GM12878 (cell line): Measurements from ENCODE around the gene UBASH3B. TPM values are rescaled to one million over a fixed set of nuclear protein-coding genes. Genes with fewer than 3 reads are reported as not detected.

Experiments used
- ATAC-seq: fragments of 200-7000 bp; cut with Tn5 transposase; 3 replicates; pipeline ENCODE4 v1.9.1; 2020; ENCODE audit warnings: mild to moderate bottlenecking, moderate library complexity
- BruUV-seq: library from RNA; stranded (reverse); fragments of 400-500 nt; replicated peaks from 2 replicates; lab custom pipeline; 2021; lab: Mats Ljungman, UMichigan
- CTCF ChIA-PET: fragments of 300-600 bp; sonication (Branson Sonifier 250); formaldehyde crosslinking; extraction: SDS; loops from one replicate; lab custom pipeline; 2021; ENCODE audit warnings: inconsistent platforms; lab: Yijun Ruan, JAX
- POLR2A ChIA-PET: fragments of 350-600 bp; formaldehyde crosslinking; extraction: SDS; loops from one replicate; lab custom pipeline; 2021; ENCODE audit warnings: inconsistent platforms; lab: Charles Lee
- RAD21 ChIA-PET: fragments of 300-600 bp; sonication (Branson Sonifier 250); formaldehyde crosslinking; loops from one replicate; lab custom pipeline; 2023; ENCODE audit warnings: antibody characterized with exemption; ENCODE audit not compliant: unreplicated experiment; lab: Charles Lee
- SMC1A ChIA-PET: fragments of 300-600 bp; sonication (Branson Sonifier 250); formaldehyde crosslinking; loops from one replicate; lab custom pipeline; 2023; ENCODE audit not compliant: unreplicated experiment, uncharacterized antibody; lab: Charles Lee
- DNase-seq: peaks from one replicate; pipeline ENCODE4 v3.0.0-alpha.2; 2011; ENCODE audit warnings: low read depth, low spot score
- FAIRE-seq: peaks from 3 replicates; lab custom pipeline; 2011; peaks lifted over from hg19 to GRCh38; lab: Jason Lieb, UNC
- H2AFZ ChIP-seq: 2 replicates; pipeline ENCODE4 v1.6.0; 2011; ENCODE audit warnings: low read depth, low read length, control low read depth; ENCODE audit not compliant: control insufficient read depth
- H3K27ac ChIP-seq: 2 replicates; pipeline ENCODE4 v1.5.1; 2011; ENCODE audit warnings: control low read depth; ENCODE audit not compliant: control insufficient read depth, insufficient read depth
- H3K27me3 ChIP-seq, 2 experiments: replicated peaks in 1 of 2; 2 replicates each; pipeline versions ENCODE4 v1.6.0 to v1.6.1; 2011; ENCODE audit warnings: low read length in 1 of 2; ENCODE audit not compliant: control insufficient read depth in 2 of 2, insufficient read depth in 2 of 2
- H3K36me3 ChIP-seq, 2 experiments: 2 replicates each; pipeline ENCODE4 v1.5.1; 2011; ENCODE audit warnings: low read length in 1 of 2; ENCODE audit not compliant: control insufficient read depth in 2 of 2, insufficient read depth in 2 of 2
- H3K4me1 ChIP-seq: 2 replicates; pipeline ENCODE4 v1.6.1; 2011; ENCODE audit warnings: mild to moderate bottlenecking, low read length, moderate library complexity, mixed read lengths; ENCODE audit not compliant: control insufficient read depth, insufficient read depth
- H3K4me2 ChIP-seq: 2 replicates; pipeline ENCODE4 v1.6.0; 2011; ENCODE audit warnings: control low read depth; ENCODE audit not compliant: control insufficient read depth, insufficient read depth
- H3K4me3 ChIP-seq: fragments of 200-600 bp; sonication (generic); 2 replicates; pipeline ENCODE4 v1.5.1; 2016
- H3K79me2 ChIP-seq: 2 replicates; pipeline ENCODE4 v1.6.0; 2011; ENCODE audit warnings: low read length; ENCODE audit not compliant: control insufficient read depth, insufficient read depth
- H3K9ac ChIP-seq: 2 replicates; pipeline ENCODE4 v1.8.0; 2011; ENCODE audit warnings: low read length, control low read depth, mixed read lengths; ENCODE audit not compliant: control insufficient read depth, insufficient read depth
- H3K9me3 ChIP-seq: replicated peaks from 3 replicates; pipeline ENCODE4 v1.5.1; 2011; ENCODE audit warnings: mild to moderate bottlenecking, low read length; ENCODE audit not compliant: control insufficient read depth, insufficient read depth
- H4K20me1 ChIP-seq: 2 replicates; pipeline ENCODE4 v1.6.0; 2011; ENCODE audit not compliant: control insufficient read depth, insufficient read depth
- ATF3 ChIP-seq: IDR thresholded peaks from 2 replicates; pipeline ENCODE4 v1.6.1; 2011; ENCODE audit warnings: low read depth, mild to moderate bottlenecking, low read length, moderate library complexity, borderline replicate concordance; ENCODE audit errors: extremely low read depth
- ATF7 ChIP-seq: fragments of 450-650 bp; IDR thresholded peaks from 2 replicates; pipeline ENCODE4 v1.6.1; 2016; ENCODE audit warnings: low read depth, mild to moderate bottlenecking
- CTCF ChIP-seq, 3 experiments: IDR thresholded peaks in 2 of 3; conservative IDR thresholded peaks in 1 of 3; 2 replicates each; pipeline ENCODE4 v1.5.1; 2011; ENCODE audit warnings: low read depth in 3 of 3, low read length in 3 of 3, mild to moderate bottlenecking in 3 of 3, control low read depth in 2 of 3, moderate library complexity in 2 of 3, inconsistent platforms in 1 of 3, mixed read lengths in 1 of 3; ENCODE audit not compliant: control insufficient read depth in 2 of 3, insufficient read depth in 1 of 3; ENCODE audit errors: extremely low read depth in 1 of 3
- DPF2 ChIP-seq: fragments of 450-650 bp; IDR thresholded peaks from 2 replicates; pipeline ENCODE4 v1.6.1; 2017; ENCODE audit warnings: mild to moderate bottlenecking
- IKZF1 ChIP-seq: fragments of 450-650 bp; conservative IDR thresholded peaks from 2 replicates; pipeline ENCODE4 v1.6.1; 2017; ENCODE audit warnings: antibody characterized with exemption, mild to moderate bottlenecking
- IRF3 ChIP-seq: fragments of 450-650 bp; IDR thresholded peaks from 2 replicates; pipeline ENCODE4 v1.6.1; 2014; ENCODE audit warnings: mild to moderate bottlenecking
- MEF2A ChIP-seq: IDR thresholded peaks from 2 replicates; pipeline ENCODE4 v1.6.1; 2011; ENCODE audit warnings: low read depth, mild to moderate bottlenecking, low read length, moderate library complexity; ENCODE audit not compliant: insufficient read depth
- NBN ChIP-seq: fragments of 450-650 bp; IDR thresholded peaks from 2 replicates; pipeline ENCODE4 v1.6.1; 2016
- NFIC ChIP-seq: IDR thresholded peaks from 2 replicates; pipeline ENCODE4 v1.6.1; 2012; ENCODE audit warnings: low read depth, mild to moderate bottlenecking, inconsistent platforms, low read length, moderate library complexity
- NR2F1 ChIP-seq: fragments of 450-650 bp; conservative IDR thresholded peaks from 2 replicates; pipeline ENCODE4 v1.6.1; 2017; ENCODE audit warnings: mild to moderate bottlenecking
- PBX3 ChIP-seq: IDR thresholded peaks from 2 replicates; pipeline ENCODE4 v1.6.1; 2011; ENCODE audit warnings: mild to moderate bottlenecking, low read depth, low read length, moderate library complexity; ENCODE audit not compliant: insufficient replicate concordance
- PKNOX1 ChIP-seq: fragments of 450-650 bp; IDR thresholded peaks from 2 replicates; pipeline ENCODE4 v1.6.1; 2016; ENCODE audit warnings: mild to moderate bottlenecking
- RELB ChIP-seq: fragments of 450-650 bp; IDR thresholded peaks from 2 replicates; pipeline ENCODE4 v1.6.1; 2017; ENCODE audit warnings: low read depth, mild to moderate bottlenecking, moderate library complexity
- RUNX3 ChIP-seq: IDR thresholded peaks from 2 replicates; pipeline ENCODE4 v1.6.1; 2012; ENCODE audit warnings: low read length, inconsistent platforms
- SMC3 ChIP-seq: IDR thresholded peaks from 2 replicates; pipeline ENCODE4 v1.6.1; 2011; ENCODE audit warnings: low read length, improper control_type of control experiment, borderline replicate concordance
- WGBS: methylation state at CpG from one replicate; pipeline ENCODE4 v1.1.6; 2016; ENCODE audit warnings: low lambda C conversion rate; ENCODE audit not compliant: insufficient replicate concordance, insufficient coverage; ENCODE audit errors: missing lambda C conversion rate; 5-methylcytosine and 5-hydroxymethylcytosine counted together
- in situ Hi-C: fragments of 300-500 bp; cut with MboI; formaldehyde crosslinking; loops from 9 replicates; pipeline ENCODE4 v1.14.3; 2018; ENCODE audit warnings: mixed read lengths
- intact Hi-C: fragments of 100-400 bp; cut with micrococcal nuclease; formaldehyde crosslinking; loops from one replicate; pipeline ENCODE4 v1.14.2; 2022; ENCODE audit not compliant: unreplicated experiment
- polyA plus RNA-seq, 11 experiments: library from polyadenylated mRNA; depleted of rRNA in 4 of 11; unstranded in 6 of 11; stranded (reverse) in 5 of 11; fragments of >200 nt; fragmentation: Nextera tagmentation in 4 of 11; fragmentation: Illumina TruSeq in 1 of 11; extraction: Ambion mirVana in 4 of 11; extraction: Trizol in 1 of 11; gene quantifications; 1 replicate in 1 of 11; 2 replicates in 10 of 11; pipeline versions ENCODE4 v1.2.1 to v1.2.3, GENCODE V29; 2011 to 2016; ENCODE audit warnings: inconsistent platforms in 2 of 11, missing spikeins in 2 of 11, low read depth in 1 of 11
- total RNA-seq, 4 experiments: library from RNA; depleted of rRNA in 3 of 4; stranded (reverse); fragments of >200 nt in 3 of 4; fragmentation: Illumina TruSeq in 1 of 4; extraction: Trizol in 1 of 4; gene quantifications; 2 replicates each; pipeline versions ENCODE4 v1.2.1 to v1.2.3, GENCODE V29; 2013 to 2021

Gene UBASH3B
- total and polyA plus RNA-seq, 10 of the 15 experiments (the other 5 are each of a cell fraction or from before 2014, with no cell fraction given), result 0.18 to 3.3 (median 0.57) TPM

GRCh38 chr11:122850076-122850631, 194.6 kb downstream of the UBASH3B start:
- H2AFZ ChIP-seq, result peak overlapping the region; percentile 1; the same call in 1 of the 2 replicates
- H3K27ac ChIP-seq, result no peak overlapping the region
- ChIA-PET RAD21 (interaction anchor here (0.9 to 11.7 kb wide), 12 partner anchors 10 to 272 kb away, joined by 3 to 293 read pairs (median 26); partner anchors contain the start of gene CRTAM), CTCF (interaction anchor here (1.8 to 31.9 kb wide), 12 partner anchors 10 to 207 kb away, joined by 8 to 869 read pairs (median 149); partner anchors contain the start of genes CRTAM and HSPA8), SMC1A (interaction anchor here (0.9 to 21.9 kb wide), 14 partner anchors 8 to 270 kb away, joined by 3 to 485 read pairs (median 26); partner anchors contain the start of gene CRTAM), POLR2A (interaction anchor here (0.6 to 4.5 kb wide), 7 partner anchors 13 to 219 kb away, joined by 3 to 34 read pairs (median 4); no protein-coding TSS in a partner anchor)
- no peak overlapping the region for H3K9ac ChIP-seq
- H3K36me3 ChIP-seq, result no peaks in the 10 kb centered on the region
- no TSS peak for BruUV-seq
- H3K9me3 ChIP-seq, result no peaks in the 10 kb centered on the region
- ATAC-seq, result peak; percentile 66
- in situ Hi-C loops (loop anchor here (5.0 kb wide), 1 partner anchor 53 kb away; no protein-coding TSS in a partner anchor), intact Hi-C loops (loop anchor here (1.0 kb wide), 2 partner anchors 36 to 54 kb away; no protein-coding TSS in a partner anchor)
- no peaks in the 10 kb centered on the region for H4K20me1 ChIP-seq
- FAIRE-seq, result no peak
- peak overlapping the region; percentile 45 for H3K4me2 ChIP-seq
- H3K79me2 ChIP-seq, result no peaks in the 10 kb centered on the region
- no peak for DNase-seq
- 32% methylated on average over 7 of the region's 7 CpGs for WGBS
- no peaks in the 10 kb centered on the region for H3K27me3 ChIP-seq
- peaks cover 14% of the 10 kb centered on the region for H3K4me1 ChIP-seq
- no peak overlapping the region for H3K4me3 ChIP-seq
- TF ChIP-seq CTCF (IDR thresholded peaks at IDR 0.05 in 2 of 3, conservative IDR thresholded peaks at IDR 0.05 in 1 of 3; ENCODE audit: control insufficient read depth in 2 of 3, extremely low read depth in 1 of 3, insufficient read depth in 1 of 3, low read depth in 3 of 3, low read length in 3 of 3), result peak in 1 of 3 experiments; percentile 5; a peak in 1 of 6 replicates
- peak; percentile 54 for TF ChIP-seq PBX3
- TF ChIP-seq NBN, result peak; percentile 32; the same call in 1 of the 2 replicates
- no peak for TF ChIP-seq MEF2A
- peak; percentile 69 for TF ChIP-seq RELB
- peak; percentile 64; the same call in 1 of the 2 replicates for TF ChIP-seq DPF2
- TF ChIP-seq SMC3, result peak; percentile 8; the same call in 1 of the 2 replicates
- TF ChIP-seq IRF3, result no peak
- TF ChIP-seq ATF3, result no peak
- peak; percentile 33 for TF ChIP-seq ATF7
- peak; percentile 31; the same call in 1 of the 2 replicates for TF ChIP-seq NFIC
- TF ChIP-seq RUNX3, result peak; percentile 61; the same call in 1 of the 2 replicates
- TF ChIP-seq PKNOX1, result peak; percentile 92
- 0 out of 2 replicates have a peak, but pooled peaks have one; percentile 32 for TF ChIP-seq NR2F1
- TF ChIP-seq IKZF1, result peak; percentile 88
